RWPE1 (cell line): ENCODE data around the gene TSPAN18.

Experiments used
- CTCF ChIA-PET: fragments of 350-600 bp; sonication (Branson Sonifier 250); formaldehyde crosslinking; extraction: SDS; loops from one replicate; lab custom pipeline; 2021; lab: Yijun Ruan, JAX
- POLR2A ChIA-PET: fragments of 400-600 bp; formaldehyde crosslinking; extraction: SDS; loops from one replicate; lab custom pipeline; 2020; ENCODE audit warnings: antibody characterized with exemption; ENCODE audit not compliant: low non-redundant PET; lab: Yijun Ruan, JAX
- DNase-seq: peaks from one replicate; pipeline ENCODE4 v3.0.0; 2012; ENCODE audit warnings: low spot score
- H3K27ac ChIP-seq: fragments of 450-650 bp; 2 replicates; pipeline ENCODE4 v1.5.1; 2017
- CTCF ChIP-seq: fragments of 450-650 bp; conservative IDR thresholded peaks from 2 replicates; pipeline ENCODE4 v1.5.1; 2017; ENCODE audit warnings: low read depth, mild to moderate bottlenecking

The TSPAN18 gene

GRCh38 chr11:44824300-44824704, 97.5 kb downstream of the TSPAN18 start:
- POLR2A ChIA-PET = no interaction called here

GRCh38 chr11:44825058-44825785, 98.5 kb downstream of the TSPAN18 start:
- DNase-seq = no peak
- CTCF ChIA-PET = interaction anchor here (0.6 kb wide), 1 partner anchor 42 kb away, joined by 3 read pairs; no protein-coding TSS in a partner anchor
- TF ChIP-seq CTCF = no peak
- no peak overlapping the region for H3K27ac ChIP-seq
- POLR2A ChIA-PET = no interaction called here

More at GRCh38 chr11:44824300-44824704, 97.5 kb downstream of the TSPAN18 start:
- no peak for TF ChIP-seq CTCF
- no peak for DNase-seq
- CTCF ChIA-PET = interaction anchor here (0.6 kb wide), 2 partner anchors 43 to 690 kb away, joined by 3 to 4 read pairs; no protein-coding TSS in a partner anchor
- H3K27ac ChIP-seq = no peak overlapping the region

GRCh38 chr11:44826922-44827643, 100.3 kb downstream of the TSPAN18 start:
- no peak for DNase-seq
- ChIA-PET CTCF (interaction anchor here (0.6 to 0.8 kb wide), 2 partner anchors 11 to 12 kb away, joined by 3 read pairs; no protein-coding TSS in a partner anchor), POLR2A (no interaction called here)
- H3K27ac ChIP-seq = no peak overlapping the region
- TF ChIP-seq CTCF = no peak

GRCh38 chr11:44828296-44828695, 101.5 kb downstream of the TSPAN18 start:
- CTCF ChIA-PET = interaction anchor here (0.8 to 1.0 kb wide), 2 partner anchors 13 to 83 kb away, joined by 3 read pairs; no protein-coding TSS in a partner anchor
- no peak for TF ChIP-seq CTCF
- no peak overlapping the region for H3K27ac ChIP-seq
- no peak for DNase-seq
- POLR2A ChIA-PET = no interaction called here

GRCh38 chr11:44829838-44830237, 103.1 kb downstream of the TSPAN18 start:
- CTCF ChIA-PET = no interaction called here
- POLR2A ChIA-PET = no interaction called here
- H3K27ac ChIP-seq = no peak overlapping the region
- no peak for TF ChIP-seq CTCF
- no peak for DNase-seq

- DNase-seq = no peak
- no peak for TF ChIP-seq CTCF
- ChIA-PET CTCF (interaction anchor here (0.5 to 0.9 kb wide), 3 partner anchors 56 to 557 kb away, joined by 3 to 4 read pairs (median 3); no protein-coding TSS in a partner anchor), POLR2A (no interaction called here)
- no peak overlapping the region for H3K27ac ChIP-seq
These were observed 105.0 kb downstream of the TSPAN18 start for GRCh38 chr11:44831605-44832394.
